Keratinocyte (primary cell): ENCODE data around the gene CSK.

Source experiments
- EZH2 ChIP-seq: IDR thresholded peaks from one replicate; pipeline ENCODE4 v1.6.1; 2012; ENCODE audit warnings: inconsistent platforms, mild to moderate bottlenecking, low read length, moderate library complexity
- TF ChIP-seq, protein P1 (sequence below), 3 experiments: IDR thresholded peaks in 1 of 3; conservative IDR thresholded peaks in 1 of 3; optimal IDR thresholded peaks in 1 of 3; 2 replicates in 2 of 3; 3 replicates in 1 of 3; pipeline versions ENCODE3 to v1.5.1; 2011; ENCODE audit warnings: low read length in 3 of 3, mild to moderate bottlenecking in 3 of 3, moderate library complexity in 2 of 3, control low read depth in 1 of 3, inconsistent platforms in 1 of 3; ENCODE audit not compliant: insufficient read depth in 2 of 3; ENCODE audit errors: extremely low read depth in 1 of 3

DNA sequence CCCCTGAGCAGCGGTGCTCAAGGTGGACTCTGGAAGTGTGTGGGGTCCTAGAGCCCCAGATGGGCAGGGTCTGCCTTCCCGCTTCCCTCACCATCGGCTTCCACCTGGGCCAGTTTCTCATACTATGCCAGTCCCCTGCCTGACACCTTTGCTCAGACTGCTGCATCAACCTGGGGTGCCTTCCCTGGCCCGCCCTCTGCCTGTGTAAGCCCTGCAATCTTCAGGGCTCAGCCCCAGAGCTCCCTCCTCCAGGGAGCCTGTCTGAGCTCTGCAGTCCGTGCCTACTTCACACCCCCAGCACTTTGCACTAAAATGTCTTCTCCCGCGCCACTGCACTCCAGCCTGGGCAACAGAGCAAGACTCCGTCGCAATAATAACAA lies 13.1 kb downstream of the CSK start:
- TF ChIP-seq, protein P1, sequence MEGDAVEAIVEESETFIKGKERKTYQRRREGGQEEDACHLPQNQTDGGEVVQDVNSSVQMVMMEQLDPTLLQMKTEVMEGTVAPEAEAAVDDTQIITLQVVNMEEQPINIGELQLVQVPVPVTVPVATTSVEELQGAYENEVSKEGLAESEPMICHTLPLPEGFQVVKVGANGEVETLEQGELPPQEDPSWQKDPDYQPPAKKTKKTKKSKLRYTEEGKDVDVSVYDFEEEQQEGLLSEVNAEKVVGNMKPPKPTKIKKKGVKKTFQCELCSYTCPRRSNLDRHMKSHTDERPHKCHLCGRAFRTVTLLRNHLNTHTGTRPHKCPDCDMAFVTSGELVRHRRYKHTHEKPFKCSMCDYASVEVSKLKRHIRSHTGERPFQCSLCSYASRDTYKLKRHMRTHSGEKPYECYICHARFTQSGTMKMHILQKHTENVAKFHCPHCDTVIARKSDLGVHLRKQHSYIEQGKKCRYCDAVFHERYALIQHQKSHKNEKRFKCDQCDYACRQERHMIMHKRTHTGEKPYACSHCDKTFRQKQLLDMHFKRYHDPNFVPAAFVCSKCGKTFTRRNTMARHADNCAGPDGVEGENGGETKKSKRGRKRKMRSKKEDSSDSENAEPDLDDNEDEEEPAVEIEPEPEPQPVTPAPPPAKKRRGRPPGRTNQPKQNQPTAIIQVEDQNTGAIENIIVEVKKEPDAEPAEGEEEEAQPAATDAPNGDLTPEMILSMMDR (optimal IDR thresholded peaks at IDR 0.05 in 1 of 3, IDR thresholded peaks at IDR 0.05 in 1 of 3, conservative IDR thresholded peaks at IDR 0.05 in 1 of 3; ENCODE audit: extremely low read depth in 1 of 3, insufficient read depth in 2 of 3, low read length in 3 of 3): no peak
- TF ChIP-seq EZH2: no peak
